Chondrocyte (in vitro differentiated cells): ENCODE measurements around the gene NEU2. TPM values are rescaled to one million over a fixed set of nuclear protein-coding genes. Genes with fewer than 3 reads are reported as not detected.
A peak's percentile ranks its signal among the peaks of the same experiment; 100 is the strongest.

ENCODE experiments used
- DNase-seq: peaks from one replicate; pipeline ENCODE4 v3.0.0; 2021; ENCODE audit warnings: mixed read lengths, low spot score
- H3K27ac Mint-ChIP-seq: one replicate; pipeline ENCODE4 v1.8.0; 2021; ENCODE audit warnings: mild to moderate bottlenecking, moderate library complexity, mixed read lengths; ENCODE audit not compliant: unreplicated experiment
- H3K27me3 Mint-ChIP-seq: 2 replicates; pipeline ENCODE4 v1.8.0; 2021; ENCODE audit warnings: low read depth, mixed read lengths
- H3K36me3 Mint-ChIP-seq: 2 replicates; pipeline ENCODE4 v1.8.0; 2021; ENCODE audit warnings: low read depth, mixed read lengths
- H3K4me1 Mint-ChIP-seq: 2 replicates; pipeline ENCODE4 v1.8.0; 2021; ENCODE audit warnings: low read depth, mild to moderate bottlenecking, mixed read lengths
- H3K4me3 Mint-ChIP-seq: one replicate; pipeline ENCODE4 v1.8.0; 2021; ENCODE audit warnings: mild to moderate bottlenecking, moderate library complexity, mixed read lengths; ENCODE audit not compliant: unreplicated experiment
- H3K9me3 Mint-ChIP-seq: 2 replicates; pipeline ENCODE4 v1.8.0; 2021; ENCODE audit warnings: low read depth, mixed read lengths
- CTCF ChIP-seq: fragments of 200-600 bp; sonication (generic); IDR thresholded peaks from 2 replicates; pipeline ENCODE4 v1.5.0; 2021; ENCODE audit warnings: antibody characterized with exemption, mild to moderate bottlenecking, moderate library complexity
- total RNA-seq: library from RNA; stranded (reverse); gene quantifications from 3 replicates; pipeline ENCODE4 v1.2.1, GENCODE V29; 2021

The NEU2 gene
- total RNA-seq, 1 donor from 2014 or later, result not detected

- H3K4me1 Mint-ChIP-seq, result no peaks in the 10 kb centered on the region
- H3K9me3 Mint-ChIP-seq, result peaks cover 5% of the 10 kb centered on the region
- H3K27ac Mint-ChIP-seq, result no peak overlapping the region
- TF ChIP-seq CTCF, result no peak
- peaks cover 20% of the 10 kb centered on the region for H3K27me3 Mint-ChIP-seq
- H3K4me3 Mint-ChIP-seq, result no peak overlapping the region
- DNase-seq, result no peak
- peaks cover 3% of the 10 kb centered on the region for H3K36me3 Mint-ChIP-seq
Observed at GRCh38 chr2:233076749-233077148, 44.3 kb downstream of the NEU2 start.

- Mint-ChIP-seq H3K9me3 (no peaks in the 10 kb centered on the region), H3K27ac (no peak overlapping the region)
- no peak for TF ChIP-seq CTCF
Observed at GRCh38 chr2:233079473-233079877, 47.0 kb downstream of the NEU2 start.

DNA sequence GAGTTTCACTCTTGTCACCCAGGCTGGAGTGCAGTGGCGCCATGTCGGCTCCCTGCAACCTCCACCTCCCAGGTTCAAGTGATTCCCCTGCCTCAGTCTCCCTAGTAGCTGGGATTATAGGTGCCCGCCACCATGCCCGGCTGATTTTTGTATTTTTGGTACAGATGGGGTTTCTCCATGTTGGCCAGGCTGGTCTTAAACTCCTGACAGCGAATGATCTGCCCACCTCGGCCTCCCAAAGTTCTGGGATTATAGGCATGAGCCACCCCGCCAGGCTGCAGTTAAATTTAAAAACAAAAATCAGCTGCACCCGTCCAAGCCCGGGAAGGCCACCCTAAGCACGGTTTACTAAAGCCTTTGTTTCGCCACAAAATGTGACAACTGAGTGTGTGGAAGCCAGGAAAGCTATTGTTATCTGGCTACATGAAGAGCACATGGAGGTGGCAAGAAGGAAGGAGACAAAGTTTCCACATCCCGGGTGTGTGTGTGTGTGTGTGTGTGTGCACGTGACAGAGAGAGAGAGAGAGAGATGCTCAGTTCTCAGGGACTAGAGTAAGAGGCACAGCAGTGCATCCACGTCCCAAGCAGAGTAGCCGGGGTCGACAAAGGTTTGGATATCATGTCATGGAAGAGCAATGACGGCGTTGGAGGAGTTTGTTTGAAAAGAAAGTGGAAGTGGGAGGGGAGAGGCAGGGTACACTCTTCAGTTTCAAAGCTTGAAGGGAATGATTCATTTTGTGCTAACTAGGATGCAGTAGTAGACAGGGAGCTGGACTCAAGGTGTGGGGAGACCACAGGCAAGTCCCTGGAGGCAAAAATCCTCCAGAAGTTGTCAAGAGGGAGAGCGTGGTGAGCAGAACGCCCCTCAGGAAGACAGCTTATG is 47.7 kb downstream of the NEU2 start:
- no peak overlapping the region for H3K27ac Mint-ChIP-seq
- peak; percentile 15 for DNase-seq
- no peak for TF ChIP-seq CTCF
- no peaks in the 10 kb centered on the region for H3K4me1 Mint-ChIP-seq
- peaks cover 16% of the 10 kb centered on the region for H3K27me3 Mint-ChIP-seq
- H3K4me3 Mint-ChIP-seq, result no peak overlapping the region
- no peaks in the 10 kb centered on the region for H3K36me3 Mint-ChIP-seq
- no peaks in the 10 kb centered on the region for H3K9me3 Mint-ChIP-seq

More at GRCh38 chr2:233079473-233079877, 47.0 kb downstream of the NEU2 start:
- peak; percentile 10 for DNase-seq
- Mint-ChIP-seq H3K36me3 (no peaks in the 10 kb centered on the region), H3K4me1 (no peaks in the 10 kb centered on the region), H3K4me3 (no peak overlapping the region), H3K27me3 (peaks cover 16% of the 10 kb centered on the region)

DNA sequence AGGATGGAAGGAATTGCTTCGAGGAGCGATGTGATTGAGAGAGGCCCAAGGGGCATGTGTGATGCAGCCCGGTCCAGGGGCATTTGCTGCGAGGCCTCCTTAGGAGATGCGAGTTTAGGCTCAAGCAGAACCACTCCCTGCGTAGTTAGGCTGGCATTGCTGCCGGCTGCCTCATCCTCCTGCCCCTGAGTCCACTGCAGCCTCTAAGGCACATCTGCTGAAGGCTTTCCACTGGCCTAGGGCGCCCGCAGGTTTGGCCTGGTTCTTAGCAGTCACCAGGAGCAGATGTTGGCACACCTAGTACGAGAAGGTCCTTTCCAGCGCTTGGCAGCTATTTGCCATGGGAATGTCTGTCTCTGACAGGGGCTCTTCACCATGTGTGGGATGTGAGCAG is 48.4 kb downstream of the NEU2 start:
- no peaks in the 10 kb centered on the region for H3K4me1 Mint-ChIP-seq
- no peak for TF ChIP-seq CTCF
- no peak overlapping the region for H3K4me3 Mint-ChIP-seq
- H3K27me3 Mint-ChIP-seq, result peaks cover 22% of the 10 kb centered on the region
- no peaks in the 10 kb centered on the region for H3K9me3 Mint-ChIP-seq
- peak; percentile 69 for DNase-seq
- H3K27ac Mint-ChIP-seq, result no peak overlapping the region
- no peaks in the 10 kb centered on the region for H3K36me3 Mint-ChIP-seq

DNA sequence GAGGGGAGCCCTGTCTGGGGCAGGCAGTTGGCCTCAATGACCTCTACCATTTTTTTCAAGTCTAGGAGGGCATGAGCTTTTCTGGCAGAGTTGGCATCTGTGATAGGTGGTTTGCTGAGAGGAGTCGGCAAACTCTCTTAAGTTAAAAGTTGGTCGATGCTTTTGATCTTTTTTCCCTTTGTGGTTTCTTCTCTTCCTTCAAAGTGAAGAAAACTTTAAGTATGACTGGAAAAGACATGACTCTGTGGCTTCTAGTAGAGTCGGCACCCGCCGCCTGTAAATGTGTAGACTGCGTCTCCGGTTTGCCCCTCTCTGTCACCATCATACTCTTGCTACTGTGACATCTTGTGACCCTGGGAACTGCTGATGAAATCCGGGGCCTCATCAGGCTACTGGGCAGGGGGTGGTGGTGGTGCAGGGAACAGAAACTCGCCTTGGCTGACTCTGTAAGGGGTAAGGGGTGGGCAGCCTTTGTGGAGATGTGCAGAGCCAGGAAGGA is 48.8 kb downstream of the NEU2 start:
- no peaks in the 10 kb centered on the region for H3K4me1 Mint-ChIP-seq
- peak; percentile 40 for DNase-seq
- no peaks in the 10 kb centered on the region for H3K36me3 Mint-ChIP-seq
- no peaks in the 10 kb centered on the region for H3K9me3 Mint-ChIP-seq
- no peak overlapping the region for H3K4me3 Mint-ChIP-seq
- no peak overlapping the region for H3K27ac Mint-ChIP-seq
- no peak for TF ChIP-seq CTCF
- peaks cover 22% of the 10 kb centered on the region for H3K27me3 Mint-ChIP-seq
